NT2/D1 (cell line): ENCODE data around the gene SNX17.

Experiments used
- DNase-seq: peaks from one replicate; pipeline ENCODE4 v3.0.0-alpha.2; 2011; ENCODE audit warnings: low read depth, low spot score
- H3K27me3 ChIP-seq: 2 replicates; pipeline ENCODE4 v1.6.0; 2011; ENCODE audit warnings: mild to moderate bottlenecking; ENCODE audit not compliant: insufficient read length, insufficient read depth
- H3K36me3 ChIP-seq: 2 replicates; pipeline ENCODE4 v1.6.1; 2011; ENCODE audit warnings: mild to moderate bottlenecking, low read length, mixed read lengths; ENCODE audit not compliant: insufficient read depth, insufficient read length
- H3K4me1 ChIP-seq: 2 replicates; pipeline ENCODE4 v1.5.1; 2011; ENCODE audit not compliant: insufficient read depth, insufficient read length
- H3K4me3 ChIP-seq: 2 replicates; pipeline ENCODE4 v1.5.1; 2011; ENCODE audit warnings: low read depth; ENCODE audit not compliant: insufficient read length
- H3K9ac ChIP-seq: 2 replicates; pipeline ENCODE4 v1.6.0; 2011; ENCODE audit warnings: low read depth; ENCODE audit not compliant: insufficient read length
- H3K9me3 ChIP-seq: 2 replicates; pipeline ENCODE4 v1.5.1; 2011; ENCODE audit warnings: mild to moderate bottlenecking, low read length; ENCODE audit not compliant: insufficient read depth
- SUZ12 ChIP-seq: IDR thresholded peaks from 2 replicates; pipeline ENCODE4 v1.6.1; 2011; ENCODE audit not compliant: insufficient read length, insufficient read depth; ENCODE audit errors: extremely low read depth
- YY1 ChIP-seq: IDR thresholded peaks from 2 replicates; pipeline ENCODE4 v1.6.1; 2011; ENCODE audit not compliant: insufficient read length, insufficient read depth
- ZNF274 ChIP-seq: IDR thresholded peaks from 2 replicates; pipeline ENCODE4 v1.6.1; 2011; ENCODE audit warnings: mild to moderate bottlenecking, low read depth, low read length

SNX17 gene

DNA sequence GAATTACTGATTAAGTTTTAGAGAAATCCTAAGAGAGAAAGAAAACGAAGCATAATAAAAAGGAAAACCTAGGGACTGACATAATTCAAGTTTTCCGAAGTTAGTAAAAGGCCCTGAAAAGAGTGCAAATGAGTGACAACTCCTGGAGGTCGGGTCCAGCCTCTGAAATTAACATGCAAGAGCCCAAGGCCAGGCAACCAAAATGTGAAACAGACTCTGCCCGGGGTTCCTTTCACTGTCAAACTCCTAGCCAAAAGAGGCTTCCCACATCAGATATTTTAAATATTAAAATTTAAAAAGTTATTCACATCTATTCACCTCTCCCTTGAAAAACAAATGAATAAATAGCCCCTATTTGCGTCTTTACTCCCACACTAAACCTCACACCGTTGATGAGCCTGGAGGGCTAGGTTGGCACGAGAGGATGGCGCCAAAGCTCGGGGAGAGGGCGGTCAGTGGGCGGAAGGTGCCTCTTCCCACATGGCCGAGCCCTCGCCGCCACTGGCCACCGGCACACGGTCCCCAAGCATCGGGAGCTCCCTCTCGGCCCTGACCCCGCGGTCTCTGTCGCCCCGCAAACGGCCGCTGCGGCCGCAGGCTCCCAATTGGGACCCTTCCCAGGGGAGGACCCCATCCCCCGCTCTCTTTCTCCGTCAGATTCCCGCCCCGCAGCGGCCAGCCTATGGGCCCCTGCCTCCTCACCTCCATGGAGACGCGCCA lies 38.3 kb downstream of the SNX17 start:
- Histone ChIP-seq H3K27me3 (no peaks in the 10 kb centered on the region), H3K9ac (peak overlapping the region; percentile 95), H3K9me3 (no peaks in the 10 kb centered on the region), H3K36me3 (peaks cover 13% of the 10 kb centered on the region), H3K4me3 (peak overlapping the region; percentile 93), H3K4me1 (no peaks in the 10 kb centered on the region)
- TF ChIP-seq ZNF274 (no peak), YY1 (no peak), SUZ12 (no peak)
- DNase-seq: no peak

DNA sequence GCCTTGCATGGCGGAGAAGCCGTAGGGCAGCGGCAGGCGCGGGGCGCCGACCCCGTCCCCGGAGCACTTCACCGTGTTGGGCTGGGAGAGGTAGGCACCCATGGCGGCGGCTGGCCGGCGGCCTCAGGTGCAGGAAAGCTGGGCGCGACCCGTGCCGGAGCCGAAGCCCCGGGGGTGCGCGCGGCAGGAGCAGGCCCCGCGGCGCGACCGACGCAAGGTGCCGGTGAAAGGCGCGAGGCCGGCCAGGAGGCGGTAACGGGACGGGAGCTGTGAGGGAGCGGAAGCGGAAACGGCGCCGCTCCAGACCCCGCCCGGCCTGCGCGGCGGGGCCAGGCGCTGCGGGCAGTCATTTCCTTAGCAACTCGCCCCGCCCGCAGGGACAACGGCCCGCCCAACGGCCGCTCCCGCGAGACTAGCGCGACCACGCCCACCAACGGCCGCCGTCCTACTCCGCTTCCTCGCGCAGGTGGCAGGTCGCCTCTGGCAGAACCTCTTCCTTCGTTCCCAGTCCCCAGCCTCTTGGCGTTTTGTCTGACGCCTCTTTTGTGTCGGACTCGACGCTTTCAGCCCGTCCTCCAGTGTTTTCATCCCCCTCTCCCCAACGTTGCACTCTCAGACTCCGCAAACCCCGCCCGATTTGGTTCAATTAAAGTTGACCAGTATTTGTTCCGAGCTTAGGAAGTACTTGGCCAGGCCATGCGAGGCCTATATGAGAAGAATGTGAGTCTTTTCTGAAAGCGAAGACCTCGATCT lies 39.1 kb downstream of the SNX17 start, which contains the start of gene PPM1G:
PPM1G (minus strand) TSS at position 271 of the 753 bp plus-strand sequence; CDS start at position 102, 169 bp downstream.
- Histone ChIP-seq H3K27me3 (no peaks in the 10 kb centered on the region), H3K9me3 (no peaks in the 10 kb centered on the region), H3K4me3 (peak within 1 kb of the TSS; percentile 93), H3K9ac (peak within 1 kb of the TSS; percentile 95), H3K36me3 (peaks cover 13% of the 10 kb centered on the region), H3K4me1 (no peaks in the 10 kb centered on the region)
- peak; percentile 95 for DNase-seq
- TF ChIP-seq YY1: no peak
- no peak for TF ChIP-seq SUZ12
- TF ChIP-seq ZNF274: no peak

DNA sequence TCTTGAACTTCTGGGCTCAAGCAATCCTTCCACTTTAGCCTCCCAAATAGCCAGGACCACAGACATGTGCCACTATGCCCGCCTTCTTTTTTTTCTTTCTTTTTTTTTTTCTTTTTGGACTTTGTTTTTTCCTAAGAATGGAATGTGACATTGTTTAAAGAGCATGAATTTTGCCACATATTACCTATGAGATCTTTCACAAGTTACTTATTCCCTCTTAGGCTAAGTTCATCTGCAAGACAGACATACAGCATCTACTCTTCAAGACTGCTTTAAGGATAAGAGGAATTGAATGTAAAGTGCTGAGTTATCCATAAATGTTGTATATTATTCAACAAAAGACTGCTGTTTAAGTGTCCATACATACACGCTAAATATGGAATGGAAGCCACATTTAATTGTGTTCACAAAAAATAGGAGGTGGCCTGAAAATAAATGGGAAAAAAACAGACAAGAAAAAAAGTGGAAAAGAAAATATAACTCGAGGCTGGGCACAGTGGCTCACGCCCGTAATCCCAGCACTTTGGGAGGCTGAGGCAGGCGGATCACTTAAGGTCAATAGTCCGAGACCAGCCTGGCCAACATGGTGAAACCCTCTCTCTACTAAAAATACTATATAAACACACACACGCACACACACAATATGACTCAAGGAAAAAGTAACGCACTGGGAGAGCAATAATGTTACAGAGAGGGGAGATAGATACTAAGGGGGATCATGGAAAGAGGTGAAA lies 42.2 kb downstream of the SNX17 start:
- Histone ChIP-seq H3K36me3 (peaks cover 2% of the 10 kb centered on the region), H3K4me3 (no peak overlapping the region), H3K9me3 (no peaks in the 10 kb centered on the region), H3K27me3 (no peaks in the 10 kb centered on the region), H3K9ac (no peak overlapping the region), H3K4me1 (no peaks in the 10 kb centered on the region)
- no peak for DNase-seq
- TF ChIP-seq SUZ12 (no peak), YY1 (no peak), ZNF274 (no peak)

- H3K9me3 ChIP-seq: no peaks in the 10 kb centered on the region
- no peaks in the 10 kb centered on the region for H3K27me3 ChIP-seq
- no peaks in the 10 kb centered on the region for H3K36me3 ChIP-seq
- no peaks in the 10 kb centered on the region for H3K4me1 ChIP-seq
- no peak for DNase-seq
- no peak overlapping the region for H3K9ac ChIP-seq
- no peak overlapping the region for H3K4me3 ChIP-seq
- TF ChIP-seq ZNF274 (no peak), YY1 (no peak), SUZ12 (no peak)
These were observed 45.7 kb downstream of the SNX17 start for GRCh38 chr2:27416151-27416550.

DNA sequence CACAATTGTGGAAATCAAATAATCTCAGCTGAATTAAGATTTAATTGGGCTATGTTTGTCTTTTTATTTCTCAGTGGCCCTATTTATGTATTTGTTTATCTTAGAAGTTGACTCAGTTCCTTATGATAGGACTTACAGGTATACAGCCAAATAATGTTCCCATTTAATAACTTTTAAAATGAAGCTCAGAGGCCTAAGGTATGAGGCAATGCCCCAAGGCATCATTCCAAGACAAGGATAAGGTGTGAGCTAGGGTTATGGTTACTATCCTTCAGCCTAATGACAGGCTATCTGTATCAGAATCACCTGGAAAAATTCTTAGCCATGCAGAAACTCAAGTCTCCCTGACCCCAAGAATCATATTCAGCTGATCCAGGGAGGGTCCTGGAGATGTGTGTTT lies 50.6 kb downstream of the SNX17 start:
- H3K9me3 ChIP-seq: no peaks in the 10 kb centered on the region
- TF ChIP-seq SUZ12 (no peak), ZNF274 (no peak), YY1 (no peak)
- H3K9ac ChIP-seq: no peak overlapping the region
- H3K4me3 ChIP-seq: no peak overlapping the region
- no peaks in the 10 kb centered on the region for H3K4me1 ChIP-seq
- DNase-seq: no peak
- no peaks in the 10 kb centered on the region for H3K27me3 ChIP-seq
- H3K36me3 ChIP-seq: no peaks in the 10 kb centered on the region

GRCh38 chr2:27421660-27422250 lies 51.3 kb downstream of the SNX17 start:
- Histone ChIP-seq H3K9ac (no peak overlapping the region), H3K27me3 (no peaks in the 10 kb centered on the region), H3K9me3 (no peaks in the 10 kb centered on the region), H3K4me3 (no peak overlapping the region), H3K4me1 (no peaks in the 10 kb centered on the region), H3K36me3 (no peaks in the 10 kb centered on the region)
- DNase-seq: no peak
- TF ChIP-seq ZNF274 (no peak), YY1 (no peak), SUZ12 (no peak)
